ENCODE data around the gene BCL2L12.

BCL2L12 gene

GRCh38 chr19:49652551-49653465, 12.9 kb upstream of the BCL2L12 start:
- Histone ChIP-seq H3K4me1 (ENCODE audit: insufficient read depth, low read length) (no peaks in the 10 kb centered on the region), H3K4me2 (ENCODE audit: insufficient read depth, low read length) (no peak overlapping the region), H3K27ac (ENCODE audit: low read length) (no peak overlapping the region), H3K27me3 (ENCODE audit: insufficient read depth, low read length, poor library complexity) (no peaks in the 10 kb centered on the region), H3K9ac (ENCODE audit: low read depth, low read length) (no peak overlapping the region), H3K36me3 (ENCODE audit: insufficient read depth, low read length) (peaks cover 85% of the 10 kb centered on the region), H4K20me1 (ENCODE audit: insufficient read depth, low read length) (peaks cover 45% of the 10 kb centered on the region), H3K79me2 (ENCODE audit: insufficient read depth, low read length) (peaks cover 22% of the 10 kb centered on the region), H3K9me3 (ENCODE audit: insufficient read depth, low read length, severe bottlenecking) (no peaks in the 10 kb centered on the region), H3K4me3 (ENCODE audit: low read depth in 1 of 2, low read length in 2 of 2) (no peak overlapping the region), H2AFZ (ENCODE audit: low read depth, low read length) (no peak overlapping the region)
- ATAC-seq (ENCODE audit: insufficient read depth, low read depth) (no peak), DNase-seq (no peak)
- no peak for TF ChIP-seq EZH2 (IDR thresholded peaks at IDR 0.05; ENCODE audit: borderline replicate concordance, low read depth, low read length, severe bottlenecking)
- TF ChIP-seq CTCF (IDR thresholded peaks at IDR 0.05; ENCODE audit: borderline replicate concordance, extremely low read depth, low read length, poor library complexity, severe bottlenecking), result no peak

DNA sequence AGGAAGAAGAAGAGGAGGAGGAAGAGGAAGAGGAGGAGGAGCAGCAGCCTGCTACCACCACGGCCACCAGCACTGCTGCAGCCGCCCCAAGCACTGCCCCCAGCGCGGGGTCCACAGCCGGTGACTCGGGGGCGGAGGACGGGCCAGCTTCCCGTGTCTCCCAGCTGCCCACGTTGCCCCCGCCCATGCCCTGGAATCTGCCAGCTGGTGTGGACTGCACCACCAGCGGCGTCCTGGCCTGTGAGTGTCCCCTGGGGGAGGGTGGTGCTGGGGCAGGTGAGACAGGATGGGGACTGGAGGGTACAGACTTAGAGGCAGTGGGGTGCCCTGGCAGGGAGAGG, 12.3 kb upstream of the BCL2L12 start:
- H3K4me2 ChIP-seq (ENCODE audit: insufficient read depth, low read length), result no peak overlapping the region
- peaks cover 88% of the 10 kb centered on the region for H3K36me3 ChIP-seq (ENCODE audit: insufficient read depth, low read length)
- H2AFZ ChIP-seq (ENCODE audit: low read depth, low read length), result no peak overlapping the region
- H3K4me3 ChIP-seq (ENCODE audit: low read depth in 1 of 2, low read length in 2 of 2), result no peak overlapping the region
- no peak overlapping the region for H3K27ac ChIP-seq (ENCODE audit: low read length)
- peak; percentile 13; the same call in 1 of the 3 replicates for ATAC-seq (ENCODE audit: insufficient read depth, low read depth)
- no peak overlapping the region for H3K9ac ChIP-seq (ENCODE audit: low read depth, low read length)
- no peaks in the 10 kb centered on the region for H3K4me1 ChIP-seq (ENCODE audit: insufficient read depth, low read length)
- peaks cover 19% of the 10 kb centered on the region for H3K79me2 ChIP-seq (ENCODE audit: insufficient read depth, low read length)
- peaks cover 46% of the 10 kb centered on the region for H4K20me1 ChIP-seq (ENCODE audit: insufficient read depth, low read length)
- TF ChIP-seq EZH2 (IDR thresholded peaks at IDR 0.05; ENCODE audit: borderline replicate concordance, low read depth, low read length, severe bottlenecking), result no peak
- no peak for TF ChIP-seq CTCF (IDR thresholded peaks at IDR 0.05; ENCODE audit: borderline replicate concordance, extremely low read depth, low read length, poor library complexity, severe bottlenecking)
- no peaks in the 10 kb centered on the region for H3K27me3 ChIP-seq (ENCODE audit: insufficient read depth, low read length, poor library complexity)
- DNase-seq, result no peak
- no peaks in the 10 kb centered on the region for H3K9me3 ChIP-seq (ENCODE audit: insufficient read depth, low read length, severe bottlenecking)

GRCh38 chr19:49654581-49654980, 11.2 kb upstream of the BCL2L12 start:
- DNase-seq, result no peak
- Histone ChIP-seq H3K9me3 (ENCODE audit: insufficient read depth, low read length, severe bottlenecking) (no peaks in the 10 kb centered on the region), H3K27me3 (ENCODE audit: insufficient read depth, low read length, poor library complexity) (no peaks in the 10 kb centered on the region), H3K79me2 (ENCODE audit: insufficient read depth, low read length) (peaks cover 12% of the 10 kb centered on the region), H3K4me3 (ENCODE audit: low read depth in 1 of 2, low read length in 2 of 2) (no peak overlapping the region), H3K9ac (ENCODE audit: low read depth, low read length) (no peak overlapping the region), H3K4me1 (ENCODE audit: insufficient read depth, low read length) (no peaks in the 10 kb centered on the region), H4K20me1 (ENCODE audit: insufficient read depth, low read length) (peaks cover 51% of the 10 kb centered on the region), H3K36me3 (ENCODE audit: insufficient read depth, low read length) (peaks cover 92% of the 10 kb centered on the region), H3K4me2 (ENCODE audit: insufficient read depth, low read length) (no peak overlapping the region), H3K27ac (ENCODE audit: low read length) (no peak overlapping the region), H2AFZ (ENCODE audit: low read depth, low read length) (no peak overlapping the region)
- no peak for ATAC-seq (ENCODE audit: insufficient read depth, low read depth)
- no peak for TF ChIP-seq CTCF (IDR thresholded peaks at IDR 0.05; ENCODE audit: borderline replicate concordance, extremely low read depth, low read length, poor library complexity, severe bottlenecking)
- no peak for TF ChIP-seq EZH2 (IDR thresholded peaks at IDR 0.05; ENCODE audit: borderline replicate concordance, low read depth, low read length, severe bottlenecking)

Data from DND-41 (cell line).